Neuronal stem cell (in vitro differentiated cells): Measurements from ENCODE around the gene ELMOD3.
"Not testable (repeated sequence)": the region's sequence is repeated elsewhere in the genome, so short reads cannot be mapped to it uniquely, and the experiment has no call there.

Source experiments
- DNase-seq: peaks from one replicate; pipeline ENCODE4 v3.0.0-alpha.2; 2013; ENCODE audit warnings: low spot score
- H2AFZ ChIP-seq: one replicate; pipeline ENCODE4 v1.6.1; 2013; ENCODE audit warnings: mild to moderate bottlenecking, low read length, inconsistent platforms
- H2AK5ac ChIP-seq: 2 replicates; pipeline ENCODE4 v1.6.1; 2013; ENCODE audit warnings: low read depth, mild to moderate bottlenecking, inconsistent platforms, low read length, moderate library complexity, mixed read lengths
- H2BK120ac ChIP-seq: 2 replicates; pipeline ENCODE4 v1.6.1; 2013; ENCODE audit warnings: low read depth, mild to moderate bottlenecking, inconsistent platforms, low read length, moderate library complexity, mixed read lengths
- H2BK12ac ChIP-seq: one replicate; pipeline ENCODE4 v1.6.1; 2013; ENCODE audit warnings: low read length, inconsistent platforms
- H2BK15ac ChIP-seq: 2 replicates; pipeline ENCODE4 v1.6.1; 2013; ENCODE audit warnings: mild to moderate bottlenecking, low read length, inconsistent platforms, mixed read lengths
- H2BK5ac ChIP-seq: one replicate; pipeline ENCODE4 v1.6.1; 2013; ENCODE audit warnings: inconsistent platforms, mild to moderate bottlenecking, low read length, moderate library complexity
- H3K14ac ChIP-seq: one replicate; pipeline ENCODE4 v1.6.1; 2013; ENCODE audit warnings: low read length, inconsistent platforms
- H3K18ac ChIP-seq: 2 replicates; pipeline ENCODE4 v1.6.1; 2013; ENCODE audit warnings: low read length, inconsistent platforms
- H3K23ac ChIP-seq: 2 replicates; pipeline ENCODE4 v1.6.1; 2013; ENCODE audit warnings: low read depth, mild to moderate bottlenecking, mixed read lengths, low read length, inconsistent platforms; ENCODE audit not compliant: poor library complexity
- H3K27ac ChIP-seq: replicated peaks from 3 replicates; pipeline ENCODE4 v1.5.1; 2013; ENCODE audit warnings: low read length, inconsistent platforms
- H3K27me3 ChIP-seq, 3 experiments: 2 replicates each; pipeline ENCODE4 v1.6.1; 2013; ENCODE audit warnings: low read length in 3 of 3, mild to moderate bottlenecking in 2 of 3, inconsistent platforms in 1 of 3, low read depth in 1 of 3, mixed read lengths in 1 of 3, moderate library complexity in 1 of 3; ENCODE audit not compliant: control insufficient read depth in 3 of 3, insufficient read depth in 3 of 3
- H3K36me3 ChIP-seq, 2 donors: replicated peaks in 1 of 2; 2 replicates each; pipeline ENCODE4 v1.6.1; 2013; ENCODE audit warnings: low read length in 2 of 2; ENCODE audit not compliant: control insufficient read depth in 2 of 2, insufficient read depth in 2 of 2
- H3K4ac ChIP-seq: 2 replicates; pipeline ENCODE4 v1.6.1; 2013; ENCODE audit warnings: inconsistent platforms, mild to moderate bottlenecking, low read length, moderate library complexity
- H3K4me1 ChIP-seq, 2 donors: 1 replicate in 1 of 2; 2 replicates in 1 of 2; pipeline ENCODE4 v1.6.1; 2013; ENCODE audit warnings: low read length in 2 of 2, low read depth in 1 of 2; ENCODE audit not compliant: control insufficient read depth in 2 of 2, insufficient read depth in 1 of 2
- H3K4me2 ChIP-seq: one replicate; pipeline ENCODE4 v1.6.1; 2013; ENCODE audit warnings: mild to moderate bottlenecking, low read length, inconsistent platforms; ENCODE audit not compliant: insufficient read depth, poor library complexity, severe bottlenecking
- H3K4me3 ChIP-seq, 2 donors: 2 replicates each; pipeline ENCODE4 v1.5.1; 2013; ENCODE audit warnings: low read length in 2 of 2, mild to moderate bottlenecking in 2 of 2, inconsistent platforms in 1 of 2, moderate library complexity in 1 of 2
- H3K79me1 ChIP-seq: one replicate; pipeline ENCODE4 v1.6.1; 2013; ENCODE audit warnings: low read depth, mild to moderate bottlenecking, inconsistent platforms, low read length, moderate library complexity
- H3K9ac ChIP-seq: one replicate; pipeline ENCODE4 v1.6.1; 2013; ENCODE audit warnings: mild to moderate bottlenecking, low read depth, low read length, inconsistent platforms; ENCODE audit not compliant: poor library complexity
- H3K9me3 ChIP-seq, 2 donors: replicated peaks in 1 of 2; 2 replicates each; pipeline versions ENCODE3 to v1.6.1; 2013; ENCODE audit warnings: low read length in 2 of 2, mild to moderate bottlenecking in 2 of 2, inconsistent platforms in 1 of 2, low read depth in 1 of 2, mixed read lengths in 1 of 2, moderate library complexity in 1 of 2; ENCODE audit not compliant: control insufficient read depth in 2 of 2, insufficient read depth in 1 of 2
- H4K8ac ChIP-seq: one replicate; pipeline ENCODE4 v1.6.1; 2013; ENCODE audit warnings: low read depth, mild to moderate bottlenecking, inconsistent platforms, low read length, moderate library complexity
- H4K91ac ChIP-seq: one replicate; pipeline ENCODE4 v1.6.1; 2013; ENCODE audit warnings: low read length, low read depth, mild to moderate bottlenecking, inconsistent platforms; ENCODE audit not compliant: poor library complexity
- WGBS, 2 donors: extraction: QIAGEN DNeasy Blood & Tissue Kit; methylation state at CpG; one replicate each; pipeline ENCODE4 v1.1.7; 2013; ENCODE audit warnings: missing lambda C conversion rate in 2 of 2, mixed read lengths in 1 of 2; ENCODE audit not compliant: insufficient read length in 2 of 2, insufficient replicate concordance in 1 of 2; ENCODE audit errors: extremely low coverage in 2 of 2; 5-methylcytosine and 5-hydroxymethylcytosine counted together

ELMOD3 gene

DNA sequence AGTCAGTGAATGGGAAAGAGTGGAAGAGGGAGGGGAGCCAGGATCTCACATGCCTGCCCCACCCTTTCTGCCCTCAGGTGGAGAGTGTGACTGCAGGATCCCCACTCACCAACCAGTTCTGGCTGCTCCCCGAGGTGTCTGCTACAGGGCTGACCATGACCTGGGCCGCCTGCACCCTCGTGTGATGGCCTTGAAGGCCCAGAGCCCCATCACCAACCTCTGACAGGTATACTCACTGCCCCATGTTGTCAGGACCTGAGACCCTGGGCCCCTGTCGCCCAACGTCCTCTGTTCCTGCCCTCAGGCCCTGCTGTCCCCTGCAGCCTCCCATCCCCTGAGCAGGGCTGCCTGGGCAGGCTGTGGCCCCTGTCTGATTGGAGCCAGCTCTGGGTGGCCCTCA is 38.6 kb upstream of the ELMOD3 start:
- not testable (repeated sequence) for H3K9ac ChIP-seq, H2AFZ ChIP-seq, H3K4me2 ChIP-seq, H3K27ac ChIP-seq, H2BK15ac ChIP-seq, H2BK5ac ChIP-seq, H3K14ac ChIP-seq, H2BK12ac ChIP-seq, H2AK5ac ChIP-seq, H3K27me3 ChIP-seq, H3K79me1 ChIP-seq, H4K8ac ChIP-seq, H4K91ac ChIP-seq, H3K23ac ChIP-seq, H3K4me3 ChIP-seq, DNase-seq, H2BK120ac ChIP-seq, H3K18ac ChIP-seq, H3K4me1 ChIP-seq, H3K4ac ChIP-seq, H3K9me3 ChIP-seq
- no CpG with 5 or more reads among the region's 5 CpGs for WGBS, 2 donors
- H3K36me3 ChIP-seq: peaks cover 23 to 45% of the 10 kb centered on the region in 2 donors

GRCh38 chr2:85318222-85319074 is 36.1 kb upstream of the ELMOD3 start:
- Histone ChIP-seq H3K4me1 (peaks cover 0 to 2% of the 10 kb centered on the region in 2 donors), H3K79me1 (no peaks in the 10 kb centered on the region), H3K27ac (no peak overlapping the region), H3K4me2 (no peak overlapping the region), H3K9me3 (no peaks in the 10 kb centered on the region), H3K4ac (no peak overlapping the region), H4K8ac (no peak overlapping the region), H3K4me3 (no peak overlapping the region), H2BK12ac (no peak overlapping the region), H3K23ac (no peak overlapping the region), H3K18ac (no peak overlapping the region), H2BK120ac (no peak overlapping the region), H2AK5ac (no peak overlapping the region), H2BK5ac (no peak overlapping the region), H3K14ac (no peak overlapping the region), H3K36me3 (peaks cover 30 to 70% of the 10 kb centered on the region in 2 donors), H3K27me3 (no peaks in the 10 kb centered on the region), H4K91ac (no peak overlapping the region), H3K9ac (no peak overlapping the region), H2BK15ac (no peak overlapping the region), H2AFZ (no peak overlapping the region)
- WGBS, 2 donors: no CpG with 5 or more reads among the region's 11 CpGs
- DNase-seq: no peak

- no peak overlapping the region for H3K4me3 ChIP-seq
- H3K27ac ChIP-seq: no peak overlapping the region
- H3K4me2 ChIP-seq: no peak overlapping the region
- no CpG with 5 or more reads among the region's 4 CpGs for WGBS, 2 donors
- no peak overlapping the region for H2BK120ac ChIP-seq
- no peak overlapping the region for H2BK12ac ChIP-seq
- no peak overlapping the region for H3K9ac ChIP-seq
- H3K18ac ChIP-seq: no peak overlapping the region
- H3K23ac ChIP-seq: no peak overlapping the region
- H3K14ac ChIP-seq: no peak overlapping the region
- H2AK5ac ChIP-seq: no peak overlapping the region
- no peak overlapping the region for H4K8ac ChIP-seq
- H2BK5ac ChIP-seq: no peak overlapping the region
- H3K27me3 ChIP-seq: no peaks in the 10 kb centered on the region
- H3K4me1 ChIP-seq: peaks cover 0 to 2% of the 10 kb centered on the region in 2 donors
- H3K4ac ChIP-seq: no peak overlapping the region
- H3K36me3 ChIP-seq: peaks cover 32 to 83% of the 10 kb centered on the region in 2 donors
- H3K9me3 ChIP-seq: no peaks in the 10 kb centered on the region
- H4K91ac ChIP-seq: no peak overlapping the region
- no peak overlapping the region for H2BK15ac ChIP-seq
- no peaks in the 10 kb centered on the region for H3K79me1 ChIP-seq
- no peak overlapping the region for H2AFZ ChIP-seq
- DNase-seq: no peak
Observed at GRCh38 chr2:85319796-85320195, 34.8 kb upstream of the ELMOD3 start.

GRCh38 chr2:85323351-85323987 is 31.1 kb upstream of the ELMOD3 start:
- H2BK5ac ChIP-seq: no peak overlapping the region
- H3K27ac ChIP-seq: no peak overlapping the region
- H3K14ac ChIP-seq: no peak overlapping the region
- no peaks in the 10 kb centered on the region for H3K9me3 ChIP-seq
- no peak overlapping the region for H3K18ac ChIP-seq
- no peak overlapping the region for H3K23ac ChIP-seq
- H3K4me1 ChIP-seq: peaks cover 12 to 20% of the 10 kb centered on the region in 2 donors
- WGBS, 2 donors: no CpG with 5 or more reads among the region's 9 CpGs
- H3K27me3 ChIP-seq: no peaks in the 10 kb centered on the region
- H3K79me1 ChIP-seq: peaks cover 9% of the 10 kb centered on the region
- no peak overlapping the region for H4K8ac ChIP-seq
- no peak overlapping the region for H4K91ac ChIP-seq
- H2AK5ac ChIP-seq: no peak overlapping the region
- H2BK12ac ChIP-seq: no peak overlapping the region
- H3K4me2 ChIP-seq: no peak overlapping the region
- H2BK15ac ChIP-seq: no peak overlapping the region
- DNase-seq: no peak
- H3K4ac ChIP-seq: no peak overlapping the region
- no peak overlapping the region for H2AFZ ChIP-seq
- no peak overlapping the region for H3K4me3 ChIP-seq
- H3K9ac ChIP-seq: no peak overlapping the region
- H2BK120ac ChIP-seq: no peak overlapping the region
- peaks cover 26 to 85% of the 10 kb centered on the region in 2 donors for H3K36me3 ChIP-seq
